GM21423 (cell line): ENCODE measurements around the gene EIF4G1.

Experiments used
- ATAC-seq: cut with Tn5 transposase; IDR thresholded peaks from one replicate; pipeline ENCODE4 v1.9.1; 2021; ENCODE audit warnings: mild to moderate bottlenecking, moderate library complexity; ENCODE audit not compliant: unreplicated experiment

The EIF4G1 gene

DNA sequence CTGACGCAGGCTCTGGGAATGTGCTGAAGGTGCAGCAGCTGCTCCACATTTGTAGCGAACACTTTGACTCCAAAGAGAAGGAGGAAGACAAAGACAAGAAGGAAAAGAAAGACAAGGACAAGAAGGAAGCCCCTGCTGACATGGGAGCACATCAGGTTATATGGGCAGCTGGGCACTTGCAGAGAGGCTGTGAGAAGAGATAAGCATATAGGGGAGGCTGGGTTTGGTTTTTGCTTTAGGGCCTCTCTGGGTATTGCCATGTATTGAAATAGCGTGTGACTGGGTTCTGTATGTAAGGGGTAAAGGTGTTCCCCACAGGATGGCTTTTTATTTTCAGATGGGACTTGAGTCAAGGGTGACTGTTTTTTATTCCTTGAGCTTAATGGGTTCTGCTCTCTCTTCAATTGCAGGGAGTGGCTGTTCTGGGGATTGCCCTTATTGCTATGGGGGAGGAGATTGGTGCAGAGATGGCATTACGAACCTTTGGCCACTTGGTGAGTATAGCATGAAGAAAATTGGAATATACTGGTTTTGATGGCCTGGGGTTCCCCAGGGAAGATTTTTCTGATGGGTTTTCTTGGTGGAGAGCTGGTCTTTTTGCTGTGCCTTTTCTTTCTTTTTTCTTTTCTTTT lies 7.9 kb upstream of the EIF4G1 start:
- no peak for ATAC-seq

DNA sequence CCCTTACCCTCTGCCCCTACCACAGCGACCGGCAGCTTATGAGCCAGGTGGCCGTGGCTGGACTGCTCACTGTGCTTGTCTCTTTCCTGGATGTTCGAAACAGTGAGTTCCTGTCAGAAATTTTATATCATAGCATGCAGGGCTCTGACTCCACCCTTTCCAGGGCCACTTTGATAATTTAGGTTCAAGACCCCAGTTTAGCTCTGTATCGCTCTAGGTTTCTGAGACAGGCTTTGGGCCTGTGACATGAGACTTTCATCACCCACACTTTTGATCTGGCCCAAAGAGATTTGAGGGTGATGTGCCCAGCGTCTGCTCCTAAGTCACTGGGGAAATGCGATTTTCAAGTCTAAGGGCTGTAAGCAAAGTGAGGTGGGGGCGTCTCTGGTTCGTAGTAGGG lies 6.5 kb upstream of the EIF4G1 start:
- no peak for ATAC-seq

DNA sequence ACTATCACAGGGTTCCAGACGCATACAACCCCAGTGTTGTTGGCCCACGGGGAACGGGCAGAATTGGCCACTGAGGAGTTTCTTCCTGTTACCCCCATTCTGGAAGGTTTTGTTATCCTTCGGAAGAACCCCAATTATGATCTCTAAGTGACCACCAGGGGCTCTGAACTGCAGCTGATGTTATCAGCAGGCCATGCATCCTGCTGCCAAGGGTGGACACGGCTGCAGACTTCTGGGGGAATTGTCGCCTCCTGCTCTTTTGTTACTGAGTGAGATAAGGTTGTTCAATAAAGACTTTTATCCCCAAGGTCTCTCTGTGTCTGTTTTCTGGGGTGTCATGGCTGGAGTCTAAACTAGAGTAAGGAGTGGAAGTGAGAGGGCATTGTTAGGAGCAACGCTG lies 5.7 kb upstream of the EIF4G1 start:
- no peak for ATAC-seq

DNA sequence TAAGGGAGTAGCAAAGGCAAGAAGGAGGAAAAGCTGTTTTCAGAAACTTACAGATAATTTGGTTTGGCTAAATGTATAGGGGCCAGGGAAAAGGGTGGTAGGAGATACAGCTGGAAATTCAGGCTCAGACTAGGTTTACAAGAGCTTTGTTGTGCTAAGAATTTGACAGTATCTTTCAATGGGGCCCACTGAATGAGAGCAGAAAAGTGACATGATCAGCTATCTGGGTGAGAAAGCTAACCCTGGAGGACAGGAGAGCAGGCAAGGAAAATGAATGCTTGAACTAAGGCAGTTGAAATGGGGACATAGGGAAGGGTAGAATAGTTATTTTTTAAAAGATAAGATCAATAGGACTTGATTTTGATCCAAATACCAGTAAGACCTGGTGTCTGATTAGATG lies 2.8 kb upstream of the EIF4G1 start:
- no peak for ATAC-seq

DNA sequence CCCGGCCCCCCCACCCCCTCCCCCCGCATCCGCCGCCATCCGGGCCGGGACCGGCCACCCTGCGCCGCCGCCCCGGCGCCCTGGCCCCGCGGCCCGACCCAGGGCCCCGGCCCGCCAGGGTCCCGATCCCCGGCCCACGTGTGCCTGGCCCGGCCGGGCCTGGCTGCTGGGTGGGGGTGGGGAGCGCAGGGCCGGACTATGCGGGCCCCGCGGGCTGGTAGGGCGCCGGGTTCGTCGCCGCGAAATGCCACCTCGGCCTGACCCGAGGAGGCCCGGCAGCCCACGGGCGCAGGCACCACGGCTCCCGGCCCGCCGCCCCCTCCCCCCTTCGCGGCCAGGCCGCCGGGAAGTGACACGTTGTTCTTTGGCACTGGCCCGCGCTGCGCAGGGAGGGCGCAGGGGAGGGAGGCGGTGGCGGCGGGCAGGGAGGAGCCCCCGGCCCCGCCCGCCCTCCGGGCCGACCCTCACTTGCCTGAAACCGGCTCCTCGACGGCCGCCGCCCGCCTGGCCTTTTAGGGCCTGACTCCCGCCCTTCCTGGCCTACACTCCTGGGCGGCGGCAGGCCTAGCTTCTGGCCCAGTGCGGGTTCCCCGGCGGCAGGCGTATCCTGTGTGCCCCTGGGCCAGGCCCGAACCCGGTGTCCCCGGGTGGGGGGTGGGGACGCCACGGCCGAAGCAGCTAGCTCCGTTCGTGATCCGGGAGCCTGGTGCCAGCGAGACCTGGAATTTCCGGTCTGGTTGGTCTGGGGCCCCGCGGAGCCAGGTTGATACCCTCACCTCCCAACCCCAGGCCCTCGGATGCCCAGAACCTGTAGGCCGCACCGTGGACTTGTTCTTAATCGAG lies 515 bp downstream of the EIF4G1 start:
- peak; percentile 38 for ATAC-seq

DNA sequence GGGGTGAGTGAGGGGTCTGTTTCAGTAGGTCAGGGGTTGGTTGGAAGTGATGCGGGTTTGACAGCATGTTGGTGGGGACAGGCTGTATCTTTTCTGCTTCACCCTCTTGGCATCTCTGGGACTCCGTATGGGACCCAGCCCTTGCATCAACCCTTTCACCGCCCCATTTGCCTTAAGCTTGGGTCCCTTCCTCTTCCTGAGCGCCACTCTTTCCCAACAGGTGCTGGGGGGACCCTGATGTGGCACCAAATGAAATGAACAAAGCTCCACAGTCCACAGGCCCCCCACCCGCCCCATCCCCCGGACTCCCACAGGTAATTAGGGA lies 1.1 kb downstream of the EIF4G1 start:
- ATAC-seq, result no peak

DNA sequence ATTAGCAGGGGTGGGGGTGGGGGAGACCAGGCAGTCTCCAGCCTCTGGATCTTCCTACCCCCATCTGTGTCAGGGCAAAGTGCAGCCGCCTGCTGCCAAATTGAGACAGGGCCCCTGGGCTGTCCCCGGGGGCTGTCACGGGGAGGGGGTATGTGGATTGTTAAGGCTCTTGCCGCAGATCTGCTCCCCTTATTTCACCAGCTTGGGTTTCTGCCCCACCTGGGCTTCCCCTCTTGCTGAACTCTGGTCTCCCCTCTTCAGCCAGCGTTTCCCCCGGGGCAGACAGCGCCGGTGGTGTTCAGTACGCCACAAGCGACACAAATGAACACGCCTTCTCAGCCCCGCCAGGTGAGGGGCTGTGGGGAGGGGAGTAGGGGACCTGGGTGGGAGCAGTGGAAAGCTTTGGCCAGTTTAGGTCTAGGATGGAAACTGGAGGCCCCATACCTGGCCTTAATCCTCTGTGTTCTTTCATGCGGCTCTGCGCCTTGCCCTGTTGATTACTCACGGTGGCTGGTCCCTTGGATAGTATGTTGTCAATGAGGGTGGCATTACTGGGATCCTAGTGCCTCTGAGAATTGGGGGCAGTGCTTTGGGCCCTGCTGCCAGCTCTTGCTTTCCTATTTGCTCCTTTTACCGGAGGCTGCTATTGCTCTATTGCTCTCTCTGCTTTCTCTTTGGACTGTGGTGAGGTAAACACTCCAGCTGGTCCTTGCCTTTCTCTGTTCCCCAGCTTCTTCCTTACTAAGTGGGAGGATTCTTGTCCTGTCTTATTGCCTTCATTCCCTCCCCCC lies 1.7 kb downstream of the EIF4G1 start:
- ATAC-seq, result no peak

DNA sequence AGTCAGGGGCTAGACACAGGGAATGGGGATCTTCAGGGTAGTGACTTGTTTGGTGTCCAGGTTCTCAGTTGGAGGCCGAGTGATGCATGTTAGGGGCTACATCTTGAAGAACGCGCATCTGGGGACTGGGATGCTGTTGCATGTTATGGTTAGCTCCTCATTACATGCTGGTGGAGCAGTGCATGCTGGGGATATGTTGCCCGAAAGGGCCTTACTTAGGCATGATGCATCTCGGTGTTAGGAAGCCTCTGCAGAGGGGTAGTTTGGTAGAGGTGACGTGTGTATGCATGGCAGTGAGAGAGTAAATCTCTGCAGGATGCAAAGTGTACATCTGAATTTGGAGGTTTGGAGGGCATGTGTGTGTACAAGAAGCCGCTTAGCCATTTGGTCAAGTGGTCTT lies 2.4 kb downstream of the EIF4G1 start:
- no peak for ATAC-seq

DNA sequence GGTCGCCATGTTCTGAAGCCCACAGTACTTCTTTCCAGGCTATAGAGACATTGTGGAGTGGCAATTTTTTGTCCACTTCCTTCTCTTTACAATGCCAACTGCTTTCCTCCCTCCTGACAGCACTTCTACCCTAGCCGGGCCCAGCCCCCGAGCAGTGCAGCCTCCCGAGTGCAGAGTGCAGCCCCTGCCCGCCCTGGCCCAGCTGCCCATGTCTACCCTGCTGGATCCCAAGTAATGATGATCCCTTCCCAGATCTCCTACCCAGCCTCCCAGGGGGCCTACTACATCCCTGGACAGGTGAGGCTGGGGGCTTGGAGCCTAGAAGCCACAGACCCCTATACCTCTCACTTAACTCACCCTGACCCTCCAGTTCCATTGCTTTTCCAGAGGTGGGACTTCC lies 2.8 kb downstream of the EIF4G1 start:
- ATAC-seq, result no peak

DNA sequence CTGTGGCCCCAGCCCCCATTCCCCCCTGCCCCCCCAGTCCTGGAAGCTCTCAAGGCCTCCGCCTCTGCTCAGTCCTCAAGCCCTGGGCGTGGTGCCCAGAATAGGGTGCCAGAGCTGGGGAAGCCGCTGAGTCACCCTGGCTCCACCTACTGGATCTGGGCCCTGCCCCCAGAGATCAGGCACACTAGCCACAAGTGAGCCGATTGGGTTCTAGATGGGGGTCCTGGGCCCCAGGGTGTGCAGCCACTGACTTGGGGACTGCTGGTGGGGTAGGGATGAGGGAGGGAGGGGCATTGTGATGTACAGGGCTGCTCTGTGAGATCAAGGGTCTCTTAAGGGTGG lies 5.7 kb downstream of the EIF4G1 start:
- ATAC-seq, result no peak

DNA sequence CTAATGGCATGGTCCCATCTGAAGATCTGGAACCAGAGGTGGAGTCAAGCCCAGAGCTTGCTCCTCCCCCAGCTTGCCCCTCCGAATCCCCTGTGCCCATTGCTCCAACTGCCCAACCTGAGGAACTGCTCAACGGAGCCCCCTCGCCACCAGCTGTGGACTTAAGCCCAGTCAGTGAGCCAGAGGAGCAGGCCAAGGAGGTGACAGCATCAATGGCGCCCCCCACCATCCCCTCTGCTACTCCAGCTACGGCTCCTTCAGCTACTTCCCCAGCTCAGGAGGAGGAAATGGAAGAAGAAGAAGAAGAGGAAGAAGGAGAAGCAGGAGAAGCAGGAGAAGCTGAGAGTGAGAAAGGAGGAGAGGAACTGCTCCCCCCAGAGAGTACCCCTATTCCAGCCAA lies 7.3 kb downstream of the EIF4G1 start:
- ATAC-seq, result no peak

DNA sequence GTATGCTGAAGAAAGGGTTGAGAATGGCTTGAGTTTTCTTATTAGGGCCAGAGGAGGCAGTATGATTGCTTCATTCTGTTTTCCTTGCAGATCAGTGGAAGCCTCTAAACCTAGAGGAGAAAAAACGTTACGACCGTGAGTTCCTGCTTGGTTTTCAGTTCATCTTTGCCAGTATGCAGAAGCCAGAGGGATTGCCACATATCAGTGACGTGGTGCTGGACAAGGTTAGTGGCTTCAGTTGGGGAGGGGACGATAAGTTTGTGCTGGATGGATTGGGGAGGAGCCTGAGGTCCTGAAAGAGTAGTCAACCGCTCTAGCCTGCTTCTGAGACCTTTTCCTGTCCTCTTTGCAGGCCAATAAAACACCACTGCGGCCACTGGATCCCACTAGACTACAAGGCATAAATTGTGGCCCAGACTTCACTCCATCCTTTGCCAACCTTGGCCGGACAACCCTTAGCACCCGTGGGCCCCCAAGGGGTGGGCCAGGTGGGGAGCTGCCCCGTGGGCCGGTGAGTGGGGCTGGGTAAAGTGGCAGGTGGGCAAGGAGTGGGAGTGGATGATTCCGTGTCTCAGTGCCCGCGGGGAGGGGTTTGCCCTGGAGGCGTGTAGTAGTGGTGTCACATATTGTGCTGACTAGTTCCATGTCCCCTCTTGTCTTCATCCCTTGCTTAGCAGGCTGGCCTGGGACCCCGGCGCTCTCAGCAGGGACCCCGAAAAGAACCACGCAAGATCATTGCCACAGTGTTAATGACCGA lies 8.5 kb downstream of the EIF4G1 start:
- no peak for ATAC-seq

DNA sequence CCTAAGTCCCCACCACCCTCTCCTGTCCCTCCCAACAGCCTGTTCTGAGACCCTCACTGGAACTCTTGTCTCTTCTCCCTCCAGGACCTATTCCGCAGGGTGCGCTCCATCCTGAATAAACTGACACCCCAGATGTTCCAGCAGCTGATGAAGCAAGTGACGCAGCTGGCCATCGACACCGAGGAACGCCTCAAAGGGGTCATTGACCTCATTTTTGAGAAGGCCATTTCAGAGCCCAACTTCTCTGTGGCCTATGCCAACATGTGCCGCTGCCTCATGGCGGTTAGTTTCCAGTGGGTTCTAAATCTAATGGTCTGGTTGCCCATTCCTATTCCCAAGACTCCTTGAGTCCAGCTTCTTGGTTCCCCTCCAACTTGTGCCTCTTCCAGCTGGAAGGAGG lies 9.3 kb downstream of the EIF4G1 start:
- no peak for ATAC-seq

DNA sequence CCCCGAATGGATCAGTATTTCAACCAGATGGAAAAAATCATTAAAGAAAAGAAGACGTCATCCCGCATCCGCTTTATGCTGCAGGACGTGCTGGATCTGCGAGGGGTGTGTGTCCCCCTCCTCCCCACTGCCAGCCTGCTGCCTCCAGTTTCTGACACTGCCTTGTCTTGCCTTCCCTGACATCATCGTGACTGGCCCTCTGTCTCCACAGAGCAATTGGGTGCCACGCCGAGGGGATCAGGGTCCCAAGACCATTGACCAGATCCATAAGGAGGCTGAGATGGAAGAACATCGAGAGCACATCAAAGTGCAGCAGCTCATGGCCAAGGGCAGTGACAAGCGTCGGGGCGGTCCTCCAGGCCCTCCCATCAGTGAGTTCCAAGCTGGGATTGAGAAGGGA lies 10.9 kb downstream of the EIF4G1 start:
- no peak for ATAC-seq

DNA sequence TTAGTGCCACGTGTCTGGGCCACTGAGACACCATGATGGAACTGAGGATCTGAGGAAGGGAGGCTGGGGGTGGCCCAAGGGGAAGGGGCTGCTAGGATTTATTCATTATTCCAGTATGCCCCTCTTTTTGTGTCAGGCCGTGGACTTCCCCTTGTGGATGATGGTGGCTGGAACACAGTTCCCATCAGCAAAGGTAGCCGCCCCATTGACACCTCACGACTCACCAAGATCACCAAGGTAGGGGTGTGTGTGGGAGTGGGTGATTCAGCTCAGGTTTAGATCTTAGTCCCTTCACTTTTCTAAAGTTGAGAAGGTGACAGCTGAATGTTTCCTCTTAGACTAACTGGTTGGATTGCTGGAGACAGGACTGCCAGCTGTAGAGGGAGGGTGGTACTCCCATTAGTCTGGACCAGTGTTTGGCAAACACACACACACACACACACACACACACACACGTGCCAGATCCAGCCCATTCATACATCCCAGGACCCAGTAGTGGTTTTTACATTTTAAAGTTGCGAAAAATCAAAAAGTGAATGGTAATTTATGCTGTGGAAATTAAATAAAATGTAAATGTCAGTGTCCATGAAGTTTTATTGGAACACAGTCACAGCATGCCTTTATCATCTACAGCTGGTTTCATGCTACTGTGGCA lies 11.4 kb downstream of the EIF4G1 start:
- no peak for ATAC-seq

DNA sequence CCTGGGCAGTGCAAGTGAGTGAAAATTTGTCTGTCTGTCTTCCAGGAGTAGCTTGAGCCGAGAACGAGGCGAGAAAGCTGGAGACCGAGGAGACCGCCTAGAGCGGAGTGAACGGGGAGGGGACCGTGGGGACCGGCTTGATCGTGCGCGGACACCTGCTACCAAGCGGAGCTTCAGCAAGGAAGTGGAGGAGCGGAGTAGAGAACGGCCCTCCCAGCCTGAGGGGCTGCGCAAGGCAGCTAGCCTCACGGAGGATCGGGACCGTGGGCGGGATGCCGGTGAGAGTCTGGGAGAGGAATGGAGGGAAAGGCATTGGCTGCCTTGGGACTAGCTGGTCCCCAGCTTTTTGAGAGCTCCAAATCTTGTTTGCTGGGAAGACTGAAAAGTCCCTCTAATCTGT lies 12.8 kb downstream of the EIF4G1 start:
- ATAC-seq, result no peak

DNA sequence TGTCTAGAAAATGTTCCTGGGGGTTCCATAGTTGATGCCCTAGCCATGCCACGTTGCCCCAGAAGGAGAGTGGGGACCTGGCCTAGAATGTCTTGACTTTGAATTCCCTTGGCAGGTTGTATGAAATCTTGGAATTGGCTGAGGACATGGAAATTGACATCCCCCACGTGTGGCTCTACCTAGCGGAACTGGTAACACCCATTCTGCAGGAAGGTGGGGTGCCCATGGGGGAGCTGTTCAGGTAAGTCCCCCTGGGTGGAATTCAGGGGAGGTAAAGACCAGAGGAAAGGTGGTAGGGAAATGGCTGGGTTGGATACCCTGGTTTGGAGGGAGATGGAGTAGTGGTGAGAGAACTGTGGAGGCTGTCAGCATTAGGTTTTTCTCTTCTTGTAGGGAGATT lies 14.1 kb downstream of the EIF4G1 start:
- no peak for ATAC-seq

DNA sequence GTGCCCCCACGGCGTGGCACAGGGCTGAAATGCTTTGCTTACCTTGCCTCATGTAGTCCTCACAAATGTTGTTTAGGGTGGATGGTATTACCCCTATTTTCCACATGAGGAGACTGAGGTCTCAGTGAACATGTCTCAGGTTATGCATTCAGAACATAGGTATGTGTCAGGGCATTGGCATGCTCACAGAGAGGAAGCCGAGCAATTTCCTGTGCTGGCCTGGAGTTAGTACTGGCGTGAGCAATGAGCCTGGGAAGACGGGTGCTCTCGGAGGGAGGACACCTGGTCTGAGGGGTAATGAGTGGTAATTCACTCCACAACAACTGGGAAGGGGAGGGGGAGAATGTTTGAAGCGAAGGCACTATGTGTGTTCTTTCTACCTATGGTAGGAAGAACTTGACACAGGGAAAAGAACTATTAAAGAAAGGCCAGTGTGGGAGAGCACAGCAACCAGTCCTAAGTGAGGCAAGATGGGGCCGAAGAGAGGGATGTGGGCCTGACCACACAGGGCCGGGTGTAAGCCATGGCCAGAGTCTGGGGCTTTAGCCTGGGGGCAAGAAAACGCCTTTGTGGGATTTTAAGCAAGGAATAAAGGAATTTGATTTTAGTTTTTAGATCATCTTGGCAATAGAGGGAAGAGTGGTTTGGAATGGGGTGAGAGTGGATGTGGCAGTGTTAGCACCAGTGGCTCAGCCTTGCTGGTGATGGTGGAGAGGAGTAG lies 18.1 kb downstream of the EIF4G1 start:
- no peak for ATAC-seq

DNA sequence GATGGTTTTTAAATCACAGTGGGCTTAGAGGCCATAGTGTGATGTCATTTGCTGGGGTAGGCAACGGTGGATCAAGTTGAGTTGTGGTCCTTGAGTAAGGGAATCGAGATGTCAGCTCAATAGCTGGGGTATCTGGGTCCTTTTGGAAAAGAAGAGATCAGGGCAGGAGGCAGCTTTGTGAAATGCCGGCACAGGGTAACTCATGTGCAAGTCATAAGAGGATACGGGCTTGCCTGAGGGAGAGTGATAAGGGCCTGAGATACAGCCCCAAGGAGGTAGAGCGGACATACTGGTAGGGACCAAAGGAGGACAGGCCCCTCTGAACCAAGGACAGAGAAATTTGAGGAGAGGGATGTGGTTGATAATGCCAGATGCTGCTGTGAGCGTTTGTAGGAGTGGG lies 18.8 kb downstream of the EIF4G1 start:
- no peak for ATAC-seq

DNA sequence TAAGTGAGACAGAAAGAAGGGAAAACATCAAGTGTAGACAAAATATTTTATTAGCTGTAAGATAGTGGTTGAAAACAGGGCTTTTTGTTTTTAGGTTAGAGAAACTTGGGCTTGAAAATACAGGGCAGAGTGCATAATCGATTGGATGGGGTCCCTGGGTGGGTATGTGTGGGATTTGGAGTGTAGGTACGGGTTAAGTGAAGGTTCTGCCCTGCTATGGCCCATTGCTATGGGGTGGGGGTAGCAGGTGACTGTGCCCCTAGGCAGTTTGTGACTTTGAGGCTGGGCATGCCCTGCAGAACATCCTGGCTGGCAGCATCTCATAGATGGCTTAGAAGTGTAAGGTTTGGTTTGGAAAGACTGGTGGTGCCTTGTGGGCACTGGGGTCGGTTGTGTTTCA lies 19.3 kb downstream of the EIF4G1 start:
- no peak for ATAC-seq
